NCI-H446 treated with DMSO at 0.1 percent for 48 hours (cell line): ENCODE results near the gene SLC34A1.
"Not testable (repeated sequence)": the region's sequence is repeated elsewhere in the genome, so short reads cannot be mapped to it uniquely, and the experiment has no call there.

Experiments used
- DNase-seq: peaks from one replicate; lab custom pipeline; 2025; lab: John Stamatoyannopoulos, UW

SLC34A1 gene

GRCh38 chr5:177368869-177369644 is 15.2 kb upstream of the SLC34A1 start:
- no peak for DNase-seq

DNA sequence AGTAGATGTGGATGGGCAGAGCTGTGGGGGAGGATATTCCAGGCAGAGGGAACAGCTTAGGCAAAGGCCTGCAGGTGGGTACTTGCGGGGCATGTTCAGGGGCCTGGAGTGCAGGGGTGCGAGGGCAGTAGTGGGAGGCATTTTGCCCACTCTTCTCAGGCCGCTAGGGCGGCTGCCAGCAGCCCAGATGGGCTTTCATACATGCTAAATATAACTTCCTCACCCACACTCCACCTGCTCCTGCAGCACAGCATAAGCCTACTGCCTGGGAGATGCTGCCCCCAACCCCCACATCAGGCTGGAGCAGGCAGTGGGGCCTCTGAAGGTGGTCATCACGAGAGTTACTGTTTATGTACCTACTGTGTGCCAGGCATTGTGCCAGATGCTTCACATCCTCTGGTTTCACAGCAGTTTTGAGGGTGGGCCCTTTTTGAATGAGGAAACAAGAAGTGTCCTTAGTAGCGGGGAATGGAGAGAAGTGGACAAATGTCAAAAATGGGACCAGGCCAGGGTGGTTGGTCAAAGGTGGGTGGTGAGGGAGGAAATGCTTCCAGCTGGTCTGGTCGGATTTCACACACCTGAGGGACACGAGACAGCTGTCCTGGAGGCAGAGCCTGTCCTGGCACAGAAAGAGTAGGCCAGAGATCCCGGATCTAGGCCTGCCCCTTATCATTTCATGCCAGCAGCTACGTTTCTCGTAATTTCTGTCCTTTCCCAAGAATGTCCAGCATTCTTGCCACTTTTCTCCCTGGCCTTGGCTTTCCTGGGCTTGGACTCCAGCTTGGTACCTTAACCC is 14.4 kb upstream of the SLC34A1 start:
- no peak for DNase-seq

- peak; percentile 63 for DNase-seq
Measured at GRCh38 chr5:177370488-177371119, 13.6 kb upstream of the SLC34A1 start.

- DNase-seq = no peak
Measured at GRCh38 chr5:177371120-177372033, 12.9 kb upstream of the SLC34A1 start.

GRCh38 chr5:177372034-177372896 is 12.0 kb upstream of the SLC34A1 start:
- no peak for DNase-seq

DNA sequence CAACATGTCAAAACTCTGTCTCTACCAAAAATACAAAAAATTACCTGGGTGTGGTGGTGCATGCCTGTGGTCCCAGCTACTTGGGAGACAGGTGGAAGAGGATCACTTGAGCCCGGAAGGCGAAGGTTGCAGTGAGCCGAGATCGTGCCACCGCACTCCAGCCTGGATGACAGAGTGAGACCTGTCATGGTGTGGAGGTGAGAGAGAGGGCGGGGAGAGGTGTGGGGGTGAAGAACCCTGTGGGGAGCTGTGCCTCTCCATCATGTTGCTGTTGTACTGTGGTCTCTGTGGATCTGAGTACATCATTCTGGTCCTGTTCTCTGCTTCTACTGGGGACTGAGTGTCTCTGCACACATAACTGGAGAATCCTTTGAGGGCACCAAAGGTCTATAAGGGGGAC is 11.3 kb upstream of the SLC34A1 start:
- DNase-seq = no peak

DNA sequence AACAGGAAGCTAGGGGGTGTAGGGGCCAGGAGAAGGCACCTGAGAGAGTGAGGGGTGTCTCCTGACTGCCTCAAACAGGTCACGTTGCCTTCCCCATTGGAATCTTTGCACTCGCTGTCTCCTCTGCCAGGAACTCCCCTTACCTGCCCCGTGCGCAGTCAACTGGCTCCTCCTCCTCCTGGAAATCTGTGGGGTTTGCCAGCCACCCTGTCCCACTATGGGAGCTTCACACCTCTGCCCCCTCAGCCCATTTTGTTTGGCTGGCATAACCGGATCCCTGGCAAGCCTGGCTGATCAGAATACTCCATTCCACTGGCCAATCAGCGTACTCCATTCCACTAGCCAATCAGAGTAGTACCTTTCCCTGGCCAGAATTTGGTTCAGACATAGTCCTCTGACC is 10.4 kb upstream of the SLC34A1 start:
- DNase-seq = no peak

- DNase-seq = no peak
Measured at GRCh38 chr5:177374211-177374610, 10.0 kb upstream of the SLC34A1 start.

- not testable (repeated sequence) for DNase-seq
Measured at GRCh38 chr5:177375516-177375915, 8.7 kb upstream of the SLC34A1 start.

GRCh38 chr5:177376107-177376506 is 8.1 kb upstream of the SLC34A1 start:
- DNase-seq = no peak

DNA sequence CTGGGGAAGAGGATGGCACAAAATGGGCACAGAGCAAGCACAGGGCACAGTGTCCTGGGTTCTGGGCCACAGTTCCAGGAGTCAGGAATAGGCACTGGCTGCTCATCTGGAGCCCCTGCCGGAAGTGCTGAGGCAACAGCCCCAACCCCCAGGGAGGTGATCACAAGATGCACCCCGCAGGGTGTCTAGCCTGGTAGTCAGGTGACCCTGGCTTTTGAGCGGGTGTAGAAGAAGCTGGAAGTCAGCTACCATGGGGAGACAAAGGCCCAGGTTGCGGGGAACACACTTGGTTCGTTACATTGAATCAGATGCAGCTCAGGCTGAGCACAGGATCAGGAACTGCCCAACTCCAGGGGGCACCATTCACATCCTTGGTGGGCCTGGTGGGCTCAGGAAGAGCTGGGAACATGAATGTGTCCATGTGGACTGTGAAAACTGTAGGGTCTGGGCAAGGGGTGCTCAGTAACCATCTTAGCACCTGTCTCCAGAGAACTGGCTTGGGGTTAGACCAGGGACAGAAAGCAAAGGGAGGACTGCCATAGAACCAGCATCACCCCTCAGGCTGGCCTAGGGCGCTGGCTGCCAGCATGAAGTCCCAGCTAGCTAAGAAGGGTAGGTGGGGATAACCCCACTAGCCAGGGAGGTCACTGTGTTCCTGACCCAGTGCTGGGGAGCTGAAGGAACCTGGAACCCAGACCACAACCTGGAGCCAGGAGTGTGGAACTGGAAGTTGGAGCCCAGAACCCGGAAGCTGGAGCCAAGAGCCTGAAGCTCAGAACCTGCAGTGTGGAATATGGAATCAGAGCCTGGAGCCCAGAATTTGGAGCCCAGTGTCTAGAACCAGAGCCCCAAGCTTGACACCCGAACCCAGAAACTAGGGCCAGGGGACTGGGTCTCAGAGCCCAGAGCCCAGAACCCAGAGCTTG is 6.1 kb upstream of the SLC34A1 start:
- no peak for DNase-seq

DNA sequence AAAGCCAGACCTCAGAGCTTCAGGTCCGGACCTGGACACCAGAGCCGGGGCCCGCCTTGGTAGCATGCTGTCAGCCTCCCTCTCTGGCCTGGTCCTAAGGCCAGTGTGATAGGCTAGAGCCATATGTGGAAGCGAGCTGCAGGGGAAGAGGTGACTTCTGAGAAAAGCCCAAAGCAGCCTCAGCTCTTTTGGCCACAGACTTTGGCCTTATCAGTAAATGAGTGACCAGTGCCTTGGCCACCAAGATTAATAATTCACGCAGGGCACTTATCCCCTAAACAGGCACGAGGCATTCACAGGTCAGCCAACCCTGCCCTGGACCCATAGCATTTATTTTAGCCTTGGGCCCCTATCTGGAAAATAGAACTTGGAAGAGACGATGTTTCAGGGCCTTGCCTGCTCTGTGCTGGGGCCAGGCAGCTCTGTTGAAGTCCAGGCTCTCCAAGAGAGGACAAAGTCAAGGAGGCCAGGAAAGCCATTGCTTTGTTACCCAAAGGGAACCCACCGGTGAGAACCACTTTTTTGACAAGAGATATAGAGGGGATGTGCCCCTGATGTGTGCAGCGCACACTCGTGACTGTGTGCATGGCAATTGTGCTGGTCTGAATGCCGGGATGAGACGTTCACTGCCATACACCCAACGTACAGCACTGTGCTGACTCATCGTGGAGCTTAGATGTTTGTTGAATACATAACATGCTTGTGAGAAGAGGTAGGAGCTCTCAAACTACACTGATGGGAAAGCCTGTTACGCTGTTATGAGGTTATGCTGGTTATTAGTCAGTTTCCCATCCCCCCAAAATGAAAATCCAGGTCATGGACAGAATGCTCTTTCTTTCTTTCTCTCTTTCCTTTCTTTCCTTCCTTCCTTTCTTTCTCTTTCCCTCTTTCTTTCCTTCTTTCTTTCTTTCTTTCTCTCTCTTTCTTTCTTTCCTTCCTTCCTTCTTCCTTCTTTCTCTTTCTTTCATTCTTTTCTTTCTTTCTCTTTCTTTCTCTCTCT is 5.0 kb upstream of the SLC34A1 start:
- no peak for DNase-seq

- DNase-seq = no peak
Measured at GRCh38 chr5:177380805-177381126, 3.5 kb upstream of the SLC34A1 start.

GRCh38 chr5:177382423-177383029 is 1.7 kb upstream of the SLC34A1 start:
- peak; percentile 18 for DNase-seq

GRCh38 chr5:177383181-177383580 is 1.1 kb upstream of the SLC34A1 start:
- no peak for DNase-seq

DNA sequence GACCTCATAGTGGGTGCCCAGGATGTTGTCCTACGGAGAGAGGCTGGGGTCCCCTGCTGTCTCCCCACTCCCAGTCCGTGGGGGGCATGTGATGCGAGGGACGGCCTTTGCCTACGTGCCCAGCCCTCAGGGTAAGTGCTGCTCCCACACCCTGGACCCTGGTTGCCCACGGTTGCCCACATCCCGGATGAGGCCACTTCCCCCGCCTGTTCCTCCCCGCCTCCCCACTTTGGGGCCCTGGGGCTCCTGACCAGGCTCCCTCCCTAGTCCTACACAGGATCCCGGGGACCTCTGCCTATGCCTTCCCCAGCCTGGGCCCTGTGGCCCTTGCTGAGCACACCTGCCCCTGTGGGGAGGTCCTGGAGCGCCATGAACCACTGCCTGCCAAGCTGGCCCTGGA is 1.5 kb downstream of the SLC34A1 start:
- no peak for DNase-seq

DNA sequence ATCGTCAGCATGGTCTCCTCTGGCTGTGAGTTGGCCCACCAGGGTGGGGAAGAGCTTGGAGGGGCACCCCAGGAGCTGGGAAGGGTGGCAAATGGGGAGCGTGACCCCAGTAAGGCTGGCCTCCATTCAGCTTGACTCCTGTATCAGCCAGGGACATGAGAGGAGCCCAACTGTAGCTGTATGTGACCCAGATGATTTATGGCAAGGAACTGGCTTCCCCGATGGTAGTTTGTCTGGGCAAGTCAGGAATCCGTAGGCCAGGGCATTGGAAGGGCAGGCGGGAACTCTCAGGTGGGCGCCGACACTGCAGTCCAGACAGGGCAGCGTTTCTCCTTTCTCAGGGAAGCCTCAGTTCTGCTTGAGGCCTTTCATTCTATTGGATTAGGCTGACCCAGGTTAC is 2.3 kb downstream of the SLC34A1 start:
- no peak for DNase-seq

DNA sequence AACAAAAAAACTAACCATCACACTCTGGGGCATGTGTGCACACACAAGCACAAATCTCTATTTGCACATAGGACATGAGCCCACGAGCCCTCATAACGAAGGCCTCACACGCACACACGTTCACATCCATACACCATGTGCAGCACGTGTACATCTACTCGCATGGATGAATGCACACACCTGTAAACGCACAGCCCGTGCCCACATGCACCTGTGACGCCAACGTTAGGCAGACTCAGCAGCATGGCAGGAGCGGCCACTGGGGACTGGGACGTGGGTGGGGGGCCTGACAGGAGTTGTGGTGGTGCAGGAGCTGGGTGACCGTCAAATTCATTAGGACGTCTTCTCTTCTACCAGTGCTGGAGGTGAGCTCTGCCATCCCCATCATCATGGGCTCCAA is 3.2 kb downstream of the SLC34A1 start:
- DNase-seq = no peak
